Activated CD8-positive, alpha-beta memory T cell treated with anti-CD3 and anti-CD28 coated beads for 48 hours (primary cell): ENCODE data around the gene TLCD3B.

Experiments used
- DNase-seq, 3 experiments: peaks; one replicate each; pipeline ENCODE4 v3.0.0-alpha.2; 2020; ENCODE audit warnings: low read depth in 2 of 3, low spot score in 2 of 3

Gene TLCD3B, protein sequence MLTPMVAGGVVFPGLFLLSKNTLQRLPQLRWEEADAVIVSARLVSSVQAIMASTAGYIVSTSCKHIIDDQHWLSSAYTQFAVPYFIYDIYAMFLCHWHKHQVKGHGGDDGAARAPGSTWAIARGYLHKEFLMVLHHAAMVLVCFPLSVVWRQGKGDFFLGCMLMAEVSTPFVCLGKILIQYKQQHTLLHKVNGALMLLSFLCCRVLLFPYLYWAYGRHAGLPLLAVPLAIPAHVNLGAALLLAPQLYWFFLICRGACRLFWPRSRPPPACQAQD

GRCh38 chr16:30030841-30031413 is at the start of gene TLCD3B:
TSS of gene TLCD3B (minus strand) at chr16:30031271. CDS start at chr16:30030527, 744 bp downstream.
- no peak for DNase-seq

GRCh38 chr16:30079480-30079879 is 48.4 kb upstream of the TLCD3B start:
- DNase-seq: no peak

DNA sequence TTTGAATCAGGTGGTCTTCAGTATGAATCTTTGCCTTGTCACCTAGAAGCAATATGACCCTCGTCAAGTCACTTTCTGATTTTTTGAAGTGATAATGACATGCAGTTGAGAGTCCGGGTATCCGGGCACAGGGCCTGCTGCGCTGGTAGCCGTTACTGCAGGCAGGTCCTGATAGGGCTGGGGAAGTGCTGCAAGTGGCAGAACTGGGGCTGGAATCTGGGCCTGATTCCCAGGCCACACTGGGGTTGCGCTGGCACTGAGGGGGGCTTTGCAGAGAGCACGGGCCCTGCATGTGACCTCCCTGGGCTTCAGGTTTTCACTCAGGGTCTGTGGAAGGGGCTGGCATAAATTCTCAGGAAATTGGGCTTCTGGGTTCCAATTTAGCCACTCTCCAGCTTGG is 47.7 kb upstream of the TLCD3B start:
- no peak for DNase-seq

DNA sequence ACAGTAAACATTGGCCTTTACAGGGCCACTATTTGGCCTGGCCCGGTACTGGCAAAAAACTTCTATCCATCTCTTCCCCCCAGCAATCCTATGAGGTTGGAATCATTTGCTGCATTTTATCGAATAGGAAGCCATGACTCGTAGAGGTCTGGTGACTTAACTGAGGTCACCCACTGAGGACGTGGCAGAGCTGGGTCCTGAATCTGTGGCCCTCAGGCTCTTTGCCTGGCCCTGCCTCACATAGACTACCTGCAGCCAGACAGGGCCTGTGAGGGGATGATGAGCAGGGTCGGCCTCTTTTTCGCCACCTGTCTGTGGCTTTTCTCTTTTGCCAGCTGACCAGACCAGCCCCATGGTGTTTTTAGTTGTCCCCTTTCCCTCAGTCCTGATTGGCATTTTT is 46.6 kb upstream of the TLCD3B start:
- DNase-seq: no peak

DNA sequence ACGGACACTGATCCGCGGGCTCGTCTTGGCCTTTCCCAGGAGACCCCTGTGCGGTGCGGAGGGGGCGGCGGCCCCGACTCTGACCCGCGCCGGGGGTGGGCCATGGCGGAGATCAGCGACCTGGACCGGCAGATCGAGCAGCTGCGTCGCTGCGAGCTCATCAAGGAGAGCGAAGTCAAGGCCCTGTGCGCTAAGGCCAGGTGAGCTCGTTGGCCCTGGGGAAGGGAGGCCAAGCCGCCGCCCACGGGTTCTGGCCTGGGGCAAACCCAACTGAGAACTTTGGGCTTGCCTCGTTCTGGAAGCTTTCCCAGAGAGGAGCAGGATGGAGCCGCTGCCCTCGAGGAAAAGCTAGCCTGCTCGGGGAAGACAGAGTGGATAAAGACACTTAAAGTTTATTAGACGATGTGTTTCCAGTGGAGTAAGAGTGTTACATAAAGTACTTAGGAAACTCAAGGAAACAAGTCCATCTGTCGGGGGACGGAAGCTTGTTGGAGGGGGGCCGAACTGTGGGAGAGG is 45.3 kb upstream of the TLCD3B start:
- DNase-seq: no peak

DNA sequence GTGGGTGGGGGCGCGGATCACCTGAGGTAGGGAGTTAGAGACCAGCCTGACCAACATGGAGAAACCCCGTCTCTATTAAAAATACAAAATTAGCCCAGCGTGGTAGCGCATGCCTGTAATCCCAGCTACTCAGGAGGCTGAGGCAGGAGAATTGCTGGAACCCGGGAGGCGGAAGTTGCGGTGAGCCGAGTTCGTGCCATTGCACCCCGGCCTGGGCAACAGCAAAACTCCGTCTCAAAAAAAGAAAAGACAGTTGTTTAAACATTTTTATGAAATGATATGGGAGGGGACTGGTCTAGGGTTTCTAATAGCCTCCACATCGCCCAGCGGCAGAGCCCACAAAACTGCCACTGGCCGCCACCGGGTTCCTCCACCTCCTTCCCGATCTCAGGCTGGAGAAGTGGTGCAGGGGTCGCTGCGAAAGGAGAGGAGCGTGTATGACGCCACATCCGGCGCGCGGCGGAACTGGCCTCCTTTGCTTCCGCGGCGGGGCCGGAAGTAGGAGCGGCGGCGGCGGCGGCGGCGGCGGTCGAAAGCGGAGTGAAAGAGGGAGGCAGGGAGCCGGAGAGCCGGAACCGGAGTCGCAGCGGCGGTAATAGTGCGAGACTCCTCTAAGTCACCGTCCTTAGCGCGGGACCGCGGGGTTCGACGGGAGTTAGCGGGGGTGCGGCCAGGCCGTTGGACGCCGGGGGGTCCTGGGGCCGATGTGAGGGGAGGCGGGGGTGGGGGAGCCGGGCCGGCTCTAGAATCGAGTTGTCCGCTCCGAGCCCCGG is 44.6 kb upstream of the TLCD3B start, which contains the start of gene PPP4C:
Gene PPP4C, plus strand, starts transcription at position 492 of the 773 bp plus-strand sequence. CDS start 384 bp downstream, outside the sequence.
- peak; percentile 77 to 90 (median 79) for DNase-seq

DNA sequence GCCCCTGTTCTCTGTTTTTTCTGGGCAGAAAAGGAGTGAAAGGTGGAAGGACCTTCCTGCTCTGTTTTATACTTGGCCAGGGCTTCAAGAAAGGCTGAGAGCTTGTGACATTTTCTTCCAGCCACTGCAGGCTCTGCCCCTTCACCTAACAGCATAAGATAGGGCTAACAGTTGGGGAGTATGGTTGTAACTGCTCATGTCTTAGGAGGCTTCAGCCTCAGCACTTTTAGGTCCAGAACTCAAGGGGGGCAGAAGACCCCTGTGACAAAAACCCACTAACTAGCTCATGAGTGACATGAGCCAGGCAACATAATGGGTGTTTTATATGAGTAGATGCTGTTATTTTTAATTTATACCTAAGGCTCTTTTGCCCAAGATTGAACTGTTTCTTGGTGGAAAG is 39.4 kb upstream of the TLCD3B start:
- DNase-seq: no peak

DNA sequence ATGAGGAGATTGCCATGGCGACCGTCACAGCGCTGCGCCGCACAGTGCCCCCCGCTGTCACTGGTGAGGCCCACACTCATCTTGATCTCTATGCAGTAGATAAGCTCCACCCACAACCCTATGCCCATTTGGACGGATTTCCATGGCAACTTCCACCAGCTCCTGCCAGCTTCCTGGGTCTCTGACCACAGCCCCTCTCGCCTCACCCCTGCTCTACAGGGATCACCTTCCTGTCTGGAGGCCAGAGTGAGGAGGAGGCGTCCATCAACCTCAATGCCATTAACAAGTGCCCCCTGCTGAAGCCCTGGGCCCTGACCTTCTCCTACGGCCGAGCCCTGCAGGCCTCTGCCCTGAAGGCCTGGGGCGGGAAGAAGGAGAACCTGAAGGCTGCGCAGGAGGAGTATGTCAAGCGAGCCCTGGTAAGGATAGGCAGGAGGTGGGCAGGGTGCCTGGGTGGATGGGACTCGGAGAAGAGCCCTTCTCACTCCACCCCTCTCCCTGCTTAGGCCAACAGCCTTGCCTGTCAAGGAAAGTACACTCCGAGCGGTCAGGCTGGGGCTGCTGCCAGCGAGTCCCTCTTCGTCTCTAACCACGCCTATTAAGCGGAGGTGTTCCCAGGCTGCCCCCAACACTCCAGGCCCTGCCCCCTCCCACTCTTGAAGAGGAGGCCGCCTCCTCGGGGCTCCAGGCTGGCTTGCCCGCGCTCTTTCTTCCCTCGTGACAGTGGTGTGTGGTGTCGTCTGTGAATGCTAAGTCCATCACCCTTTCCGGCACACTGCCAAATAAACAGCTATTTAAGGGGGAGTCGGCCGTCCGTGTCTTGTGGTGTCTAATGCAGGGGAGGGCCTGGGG is 38.8 kb upstream of the TLCD3B start:
- DNase-seq: no peak

DNA sequence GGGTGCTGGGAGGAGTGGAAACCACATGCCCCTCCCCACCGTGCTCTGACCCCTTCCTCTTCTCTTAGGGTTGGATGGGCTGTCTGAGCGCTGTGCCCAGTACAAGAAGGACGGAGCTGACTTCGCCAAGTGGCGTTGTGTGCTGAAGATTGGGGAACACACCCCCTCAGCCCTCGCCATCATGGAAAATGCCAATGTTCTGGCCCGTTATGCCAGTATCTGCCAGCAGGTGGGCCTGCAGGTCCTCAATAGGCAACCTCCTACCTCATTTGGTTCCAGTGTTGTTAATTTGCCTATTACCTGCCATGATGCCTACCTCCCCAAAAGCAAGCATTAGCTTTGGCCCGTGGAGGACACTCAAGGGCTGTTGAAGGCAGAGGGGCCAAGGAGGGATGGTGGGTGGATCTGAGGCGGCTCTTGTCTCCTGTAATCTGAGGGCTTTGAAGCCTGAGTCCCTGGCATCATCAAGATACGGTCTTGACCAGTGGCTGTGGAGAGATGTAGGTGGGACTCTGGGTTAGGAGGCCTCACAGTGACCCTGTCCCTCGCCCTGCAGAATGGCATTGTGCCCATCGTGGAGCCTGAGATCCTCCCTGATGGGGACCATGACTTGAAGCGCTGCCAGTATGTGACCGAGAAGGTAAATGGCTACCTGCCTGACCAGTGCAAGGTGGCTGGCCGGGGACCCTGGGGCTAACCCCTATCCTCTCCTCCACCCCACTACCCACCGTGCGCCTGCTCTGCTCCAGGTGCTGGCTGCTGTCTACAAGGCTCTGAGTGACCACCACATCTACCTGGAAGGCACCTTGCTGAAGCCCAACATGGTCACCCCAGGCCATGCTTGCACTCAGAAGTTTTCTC is 37.9 kb upstream of the TLCD3B start:
- no peak for DNase-seq

DNA sequence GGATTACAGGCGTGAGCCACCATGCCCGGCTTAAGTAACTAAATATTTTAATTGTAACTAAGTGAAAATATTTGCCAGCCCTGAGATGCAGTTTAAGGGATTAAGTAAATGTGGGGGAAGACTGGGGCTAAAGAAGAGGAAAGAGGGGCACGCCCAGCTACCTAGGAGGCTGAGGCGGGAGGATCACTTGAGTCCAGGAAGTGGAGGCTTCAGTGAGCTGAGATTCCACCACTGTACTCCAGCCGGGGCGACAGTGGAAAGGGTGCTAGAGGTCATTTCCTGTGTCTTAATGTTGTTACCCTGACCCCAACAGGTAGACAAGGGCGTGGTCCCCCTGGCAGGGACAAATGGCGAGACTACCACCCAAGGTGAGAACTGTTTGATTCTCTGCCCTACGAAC is 37.3 kb upstream of the TLCD3B start:
- DNase-seq: no peak

GRCh38 chr16:30067584-30067916 is 36.5 kb upstream of the TLCD3B start:
- DNase-seq: no peak

DNA sequence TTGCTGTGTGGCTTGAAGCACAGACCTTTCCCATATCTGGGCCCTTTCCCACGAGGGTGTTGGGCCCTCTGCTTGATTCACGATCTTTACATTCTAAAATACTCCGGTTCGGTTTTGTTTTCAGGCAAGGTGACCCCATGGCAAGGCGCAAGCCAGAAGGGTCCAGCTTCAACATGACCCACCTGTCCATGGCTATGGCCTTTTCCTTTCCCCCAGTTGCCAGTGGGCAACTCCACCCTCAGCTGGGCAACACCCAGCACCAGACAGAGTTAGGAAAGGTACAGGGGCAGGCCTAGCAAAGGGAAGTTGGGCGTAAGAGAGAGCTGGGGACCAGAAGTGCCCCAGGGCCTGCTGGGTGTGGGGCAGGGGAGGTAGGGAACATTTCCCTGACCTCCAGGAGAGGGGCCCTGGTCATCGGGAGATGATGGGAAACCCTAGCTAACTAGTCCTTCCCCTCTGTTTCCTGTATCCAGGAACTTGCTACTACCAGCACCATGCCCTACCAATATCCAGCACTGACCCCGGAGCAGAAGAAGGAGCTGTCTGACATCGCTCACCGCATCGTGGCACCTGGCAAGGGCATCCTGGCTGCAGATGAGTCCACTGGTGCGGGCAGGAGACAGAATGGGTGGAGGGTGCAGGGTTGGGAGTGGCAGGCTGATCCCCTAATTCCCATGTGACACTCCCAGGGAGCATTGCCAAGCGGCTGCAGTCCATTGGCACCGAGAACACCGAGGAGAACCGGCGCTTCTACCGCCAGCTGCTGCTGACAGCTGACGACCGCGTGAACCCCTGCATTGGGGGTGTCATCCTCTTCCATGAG is 35.9 kb upstream of the TLCD3B start:
- no peak for DNase-seq

- no peak for DNase-seq
Measured at GRCh38 chr16:30065943-30066760, 35.1 kb upstream of the TLCD3B start.

- peak; percentile 87 to 98 (median 94) for DNase-seq
Measured at GRCh38 chr16:30065102-30065942, 34.3 kb upstream of the TLCD3B start, which contains the start of gene ALDOA. TSS of gene ALDOA (plus strand) at chr16:30065760. CDS start at chr16:30066898, 1,138 bp downstream.

- DNase-seq: no peak
Measured at GRCh38 chr16:30064729-30065101, 33.6 kb upstream of the TLCD3B start.

DNA sequence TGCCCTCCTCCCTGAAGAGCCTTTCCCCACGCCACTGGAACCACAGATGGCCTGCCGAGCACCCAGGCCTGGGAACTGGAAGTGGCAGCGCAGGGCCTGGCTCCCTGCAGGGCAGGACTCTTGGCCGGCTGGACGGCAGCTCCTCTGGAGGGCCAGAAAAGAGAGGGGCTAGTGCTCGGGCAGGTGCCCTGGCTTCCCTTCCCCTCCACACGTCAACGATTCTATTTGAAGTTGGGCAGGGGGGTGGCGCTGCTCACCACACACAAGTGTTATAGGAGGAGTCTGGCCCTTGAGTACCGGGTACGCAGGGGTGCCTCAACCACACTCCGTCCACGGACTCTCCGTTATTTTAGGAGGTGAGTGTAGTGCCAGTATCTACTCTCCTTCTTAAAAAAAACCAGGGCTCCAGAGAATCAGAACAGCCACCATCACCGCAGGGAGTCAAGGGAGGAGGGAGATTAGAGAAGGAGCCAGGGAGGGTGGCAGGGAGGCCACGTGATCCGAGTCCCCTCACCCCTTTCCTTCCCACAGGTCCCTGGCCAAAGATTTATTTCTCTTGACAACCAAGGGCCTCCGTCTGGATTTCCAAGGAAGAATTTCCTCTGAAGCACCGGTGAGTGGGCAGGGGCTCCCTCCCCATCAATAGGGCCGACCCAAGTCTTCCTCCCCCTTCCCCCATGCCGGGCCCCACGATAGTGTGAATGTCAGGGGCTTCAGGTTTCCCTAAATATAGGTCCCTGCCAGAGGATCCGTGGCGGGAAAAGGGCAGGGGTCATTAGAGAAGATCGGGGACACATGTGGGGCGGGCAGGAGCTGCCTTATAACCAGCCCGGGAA is 33.0 kb upstream of the TLCD3B start:
- peak; percentile 49 to 56 (median 51) for DNase-seq
